SK-N-SH treated with all-trans-retinoic acid at 6 μM for 48 hours (cell line): ENCODE data around the gene ACSBG1.

Source experiments
- ATAC-seq: fragments of 200-7000 bp; cut with Tn5 transposase; 3 replicates; pipeline ENCODE4 v1.9.1; 2020; ENCODE audit warnings: mild to moderate bottlenecking, moderate library complexity
- ARNTL ChIP-seq: fragments of 450-650 bp; formaldehyde crosslinking; IDR thresholded peaks from 2 replicates; pipeline ENCODE4 v1.5.0; 2020; ENCODE audit warnings: low read depth, mild to moderate bottlenecking, moderate library complexity, borderline replicate concordance
- BACH2 ChIP-seq: fragments of 250-450 bp; sonication (Bioruptor Pico); IDR thresholded peaks from 2 replicates; pipeline ENCODE4 v1.9.0; 2021; ENCODE audit warnings: mild to moderate bottlenecking, borderline replicate concordance
- CREB5 ChIP-seq: fragments of 250-450 bp; sonication (Bioruptor Pico); IDR thresholded peaks from 2 replicates; pipeline ENCODE4 v1.5.1; 2020; ENCODE audit warnings: low read depth, mild to moderate bottlenecking, moderate library complexity
- CSDC2 ChIP-seq: fragments of 250-450 bp; sonication (Bioruptor Pico); IDR thresholded peaks from 2 replicates; pipeline ENCODE4 v1.5.0; 2020; ENCODE audit warnings: mild to moderate bottlenecking, moderate library complexity
- CSRNP3 ChIP-seq: fragments of 250-450 bp; sonication (Bioruptor Pico); IDR thresholded peaks from 2 replicates; pipeline ENCODE4 v1.5.1; 2021; ENCODE audit warnings: mild to moderate bottlenecking, moderate library complexity
- ESRRG ChIP-seq: fragments of 250-450 bp; sonication (Bioruptor Pico); IDR thresholded peaks from 2 replicates; pipeline ENCODE4 v1.6.1; 2021; ENCODE audit warnings: mild to moderate bottlenecking
- GLIS3 ChIP-seq: fragments of 250-450 bp; sonication (Bioruptor Pico); IDR thresholded peaks from 2 replicates; pipeline ENCODE4 v1.5.0; 2020; ENCODE audit warnings: mild to moderate bottlenecking, moderate library complexity
- ISL1 ChIP-seq: fragments of 250-450 bp; sonication (Bioruptor Pico); IDR thresholded peaks from 2 replicates; pipeline ENCODE4 v2.1.2; 2022; ENCODE audit warnings: mild to moderate bottlenecking, moderate library complexity
- POU6F1 ChIP-seq: fragments of 250-450 bp; sonication (Bioruptor Pico); IDR thresholded peaks from 2 replicates; pipeline ENCODE4 v1.8.0; 2021; ENCODE audit warnings: low read depth, mild to moderate bottlenecking, moderate library complexity, borderline replicate concordance
- PPARA ChIP-seq: fragments of 250-450 bp; sonication (Bioruptor Pico); IDR thresholded peaks from 2 replicates; pipeline ENCODE4 v1.5.0; 2020; ENCODE audit warnings: mild to moderate bottlenecking, borderline replicate concordance
- RARB ChIP-seq: fragments of 250-450 bp; sonication (Bioruptor Pico); IDR thresholded peaks from 2 replicates; pipeline ENCODE4 v1.8.0; 2021; ENCODE audit warnings: mild to moderate bottlenecking, moderate library complexity
- SNAI2 ChIP-seq: fragments of 250-450 bp; sonication (Bioruptor Pico); IDR thresholded peaks from 2 replicates; pipeline ENCODE4 v1.5.0; 2020; ENCODE audit warnings: mild to moderate bottlenecking, moderate library complexity
- TCF4 ChIP-seq: fragments of 250-450 bp; sonication (Bioruptor Pico); IDR thresholded peaks from 2 replicates; pipeline ENCODE4 v1.8.0; 2021; ENCODE audit warnings: mild to moderate bottlenecking, moderate library complexity, borderline replicate concordance
- TOX ChIP-seq: fragments of 250-450 bp; sonication (Bioruptor Pico); IDR thresholded peaks from 2 replicates; pipeline ENCODE4 v1.8.0; 2021; ENCODE audit warnings: mild to moderate bottlenecking, moderate library complexity, borderline replicate concordance
- TSHZ2 ChIP-seq: fragments of 250-450 bp; sonication (Bioruptor Pico); IDR thresholded peaks from 2 replicates; pipeline ENCODE4 v1.5.0; 2020; ENCODE audit warnings: mild to moderate bottlenecking, moderate library complexity
- ZC3H10 ChIP-seq: fragments of 250-450 bp; sonication (Bioruptor Pico); IDR thresholded peaks from 2 replicates; pipeline ENCODE4 v1.5.1; 2021; ENCODE audit warnings: mild to moderate bottlenecking, moderate library complexity
- ZFP3 ChIP-seq: fragments of 250-450 bp; sonication (Bioruptor Pico); IDR thresholded peaks from 2 replicates; pipeline ENCODE4 v1.5.0; 2020; ENCODE audit warnings: mild to moderate bottlenecking, moderate library complexity
- ZFP30 ChIP-seq: fragments of 450-650 bp; formaldehyde crosslinking; IDR thresholded peaks from 2 replicates; pipeline ENCODE4 v1.5.0; 2022; ENCODE audit warnings: mild to moderate bottlenecking, moderate library complexity
- ZNF70 ChIP-seq: fragments of 450-650 bp; formaldehyde crosslinking; IDR thresholded peaks from 2 replicates; pipeline ENCODE4 v1.5.0; 2020; ENCODE audit warnings: mild to moderate bottlenecking, moderate library complexity
- ZNF8 ChIP-seq: fragments of 450-650 bp; formaldehyde crosslinking; IDR thresholded peaks from 2 replicates; pipeline ENCODE4 v1.5.0; 2020; ENCODE audit warnings: mild to moderate bottlenecking, moderate library complexity

Gene ACSBG1

GRCh38 chr15:78146425-78147154 lies 87.8 kb downstream of the ACSBG1 start (continued):
- TF ChIP-seq CREB5 (CRISPR knock-in tag) (no peak), ISL1 (CRISPR knock-in tag) (no peak), TSHZ2 (CRISPR knock-in tag) (no peak), ZFP30 (CRISPR knock-in tag) (no peak), CSDC2 (CRISPR knock-in tag) (no peak)
- TF ChIP-seq, all 23 proteins: peak for 0

GRCh38 chr15:78142332-78142731 lies 92.0 kb downstream of the ACSBG1 start:
- ATAC-seq, result no peak
- no peak for TF ChIP-seq ZNF70 (CRISPR knock-in tag)
- no peak for TF ChIP-seq ESRRG (CRISPR knock-in tag)
- no peak for TF ChIP-seq POU6F1 (CRISPR knock-in tag)
- TF ChIP-seq TOX (CRISPR knock-in tag), result no peak
- TF ChIP-seq CSDC2 (CRISPR knock-in tag), result no peak
- TF ChIP-seq ISL1 (CRISPR knock-in tag), result no peak
- TF ChIP-seq TCF4, result no peak
- TF ChIP-seq RARB (CRISPR knock-in tag), result no peak
- no peak for TF ChIP-seq GLIS3 (CRISPR knock-in tag)
- no peak for TF ChIP-seq CSRNP3 (CRISPR knock-in tag)

GRCh38 chr15:78140292-78140691 lies 94.1 kb downstream of the ACSBG1 start:
- no peak for ATAC-seq
- TF ChIP-seq ZFP30 (CRISPR knock-in tag) (no peak), TCF4 (peak; percentile 32; the same call in 1 of the 2 replicates), CREB5 (CRISPR knock-in tag) (no peak)

GRCh38 chr15:78139578-78139977 lies 94.8 kb downstream of the ACSBG1 start:
- no peak for ATAC-seq
- no peak for TF ChIP-seq ARNTL
- TF ChIP-seq ZFP30 (CRISPR knock-in tag), result no peak
- TF ChIP-seq BACH2 (CRISPR knock-in tag), result no peak
- TF ChIP-seq TSHZ2 (CRISPR knock-in tag), result no peak
- no peak for TF ChIP-seq ZNF8
- no peak for TF ChIP-seq PPARA
- TF ChIP-seq GLIS3 (CRISPR knock-in tag), result no peak
- no peak for TF ChIP-seq ZFP3 (CRISPR knock-in tag)
- no peak for TF ChIP-seq CSDC2 (CRISPR knock-in tag)
- TF ChIP-seq ZC3H10 (CRISPR knock-in tag), result no peak
- no peak for TF ChIP-seq SNAI2
- TF ChIP-seq RARB (CRISPR knock-in tag), result no peak
- TF ChIP-seq POU6F1 (CRISPR knock-in tag), result no peak
